ENCODE results near the gene MATR3. TPM values are rescaled to one million over a fixed set of nuclear protein-coding genes. Genes with fewer than 3 reads are reported as not detected.

Gene MATR3
- total RNA-seq, 1 experiment from 2014 or later: 267 TPM

DNA sequence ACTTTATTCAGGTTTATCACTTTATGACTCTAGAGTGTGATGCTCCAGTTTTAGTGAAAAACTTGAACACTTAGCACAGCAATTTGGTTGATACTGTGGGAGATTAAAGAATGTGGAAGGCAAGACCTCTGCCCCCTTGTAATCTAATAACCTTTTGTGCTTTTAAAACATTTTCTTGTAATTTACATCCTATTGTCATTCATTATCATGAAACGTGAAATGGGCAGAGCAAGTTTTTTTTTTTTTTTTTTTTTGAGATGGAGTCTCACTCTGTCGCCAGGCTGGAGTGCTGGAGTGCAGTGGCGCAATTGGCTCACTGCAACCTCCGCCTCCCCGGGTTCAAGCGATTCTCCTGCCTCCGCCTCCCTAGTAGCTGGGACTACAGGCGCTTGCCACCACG, 49.9 kb downstream of the MATR3 start:
- TF ChIP-seq, protein P1, sequence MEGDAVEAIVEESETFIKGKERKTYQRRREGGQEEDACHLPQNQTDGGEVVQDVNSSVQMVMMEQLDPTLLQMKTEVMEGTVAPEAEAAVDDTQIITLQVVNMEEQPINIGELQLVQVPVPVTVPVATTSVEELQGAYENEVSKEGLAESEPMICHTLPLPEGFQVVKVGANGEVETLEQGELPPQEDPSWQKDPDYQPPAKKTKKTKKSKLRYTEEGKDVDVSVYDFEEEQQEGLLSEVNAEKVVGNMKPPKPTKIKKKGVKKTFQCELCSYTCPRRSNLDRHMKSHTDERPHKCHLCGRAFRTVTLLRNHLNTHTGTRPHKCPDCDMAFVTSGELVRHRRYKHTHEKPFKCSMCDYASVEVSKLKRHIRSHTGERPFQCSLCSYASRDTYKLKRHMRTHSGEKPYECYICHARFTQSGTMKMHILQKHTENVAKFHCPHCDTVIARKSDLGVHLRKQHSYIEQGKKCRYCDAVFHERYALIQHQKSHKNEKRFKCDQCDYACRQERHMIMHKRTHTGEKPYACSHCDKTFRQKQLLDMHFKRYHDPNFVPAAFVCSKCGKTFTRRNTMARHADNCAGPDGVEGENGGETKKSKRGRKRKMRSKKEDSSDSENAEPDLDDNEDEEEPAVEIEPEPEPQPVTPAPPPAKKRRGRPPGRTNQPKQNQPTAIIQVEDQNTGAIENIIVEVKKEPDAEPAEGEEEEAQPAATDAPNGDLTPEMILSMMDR (conservative IDR thresholded peaks at IDR 0.05): no peak
- H3K27me3 Mint-ChIP-seq (ENCODE audit: low read depth): peaks cover 3% of the 10 kb centered on the region
- no peak for DNase-seq

More for the DNA sequence above, 49.9 kb downstream of the MATR3 start:
- Histone ChIP-seq H2BK5ac (ENCODE audit: insufficient read length, low read length) (no peak overlapping the region), H2AK5ac (ENCODE audit: insufficient read length, low read length) (no peak overlapping the region), H3K18ac (ENCODE audit: insufficient read length, low read depth, low read length) (no peak overlapping the region), H2BK15ac (ENCODE audit: low read depth, low read length) (no peak overlapping the region), H4K5ac (ENCODE audit: insufficient read length, low read depth, low read length) (no peak overlapping the region), H3K79me2 (ENCODE audit: insufficient read depth, low read length) (peaks cover 45% of the 10 kb centered on the region), H4K20me1 (ENCODE audit: control insufficient read depth, insufficient read depth, insufficient read length) (no peaks in the 10 kb centered on the region), H3K4me2 (ENCODE audit: insufficient read depth, insufficient read length, low read length) (peak overlapping the region; percentile 99), H3K27ac (ENCODE audit: insufficient read length, low read depth, low read length) (no peak overlapping the region), H2BK120ac (ENCODE audit: low read depth, low read length, poor library complexity, severe bottlenecking) (no peak overlapping the region), H2BK12ac (ENCODE audit: insufficient read length, low read depth, low read length) (no peak overlapping the region), H3K56ac (ENCODE audit: insufficient read length, low read depth, low read length) (no peak overlapping the region), H3K14ac (ENCODE audit: insufficient read depth, low read length) (no peak overlapping the region), H3K27me3 (ENCODE audit: insufficient read depth, low read length) (no peaks in the 10 kb centered on the region), H3T11ph (ENCODE audit: low read length) (no peak overlapping the region), H3K9me3 (ENCODE audit: control insufficient read depth, low read depth, low read length) (no peaks in the 10 kb centered on the region), H3K23me2 (ENCODE audit: insufficient read length, low read depth, low read length, poor library complexity, severe bottlenecking) (peaks cover 7% of the 10 kb centered on the region), H3K23ac (ENCODE audit: insufficient read length, low read depth, low read length) (no peak overlapping the region), H4K91ac (ENCODE audit: insufficient read length, low read depth, low read length) (no peak overlapping the region), H3K4ac (ENCODE audit: low read depth, low read length) (no peak overlapping the region), H2BK20ac (ENCODE audit: low read depth, low read length, poor library complexity, severe bottlenecking) (no peak overlapping the region), H4K8ac (replicated peaks; ENCODE audit: insufficient read length, low read depth, low read length) (no peak overlapping the region), H3K9ac (ENCODE audit: extremely low read depth, insufficient read length, low read length) (peak overlapping the region; percentile 45), H2AFZ (ENCODE audit: low read length) (no peak overlapping the region), H3K79me1 (ENCODE audit: insufficient read depth, low read depth, low read length, poor library complexity, severe bottlenecking) (peaks cover 11% of the 10 kb centered on the region), H3K4me1 (ENCODE audit: insufficient read depth, low read length) (no peaks in the 10 kb centered on the region; the same call in none of the 2 replicates)
- peaks cover 18 to 45% (median 35%) of the 10 kb centered on the region in 3 experiments; a peak in 6 of 7 replicates for H3K36me3 Mint-ChIP-seq (ENCODE audit: insufficient read depth in 1 of 3, low read depth in 3 of 3)
- H3K9me3 Mint-ChIP-seq: no peaks in the 10 kb centered on the region; a peak in 1 of 5 replicates
- H3K4me1 Mint-ChIP-seq: peaks cover 18 to 25% of the 10 kb centered on the region in 2 experiments
- H3K4me3 Mint-ChIP-seq: peak overlapping the region; percentile 95 to 99
- H3K27ac Mint-ChIP-seq: peak overlapping the region in 1 of 3 experiments; percentile 100; a peak in 2 of 7 replicates
- WGBS (ENCODE audit: extremely low coverage, insufficient read length, low lambda C conversion rate): no CpG with 5 or more reads among the region's 9 CpGs

Measured in H9 (cell line).